HepG2 (cell line): ENCODE measurements around the gene WSCD2. TPM values are rescaled to one million over a fixed set of nuclear protein-coding genes. Genes with fewer than 3 reads are reported as not detected.

Source experiments
- ATAC-seq: fragments of 200-7000 bp; cut with Tn5 transposase; 3 replicates; pipeline ENCODE4 v1.9.1; 2020; ENCODE audit warnings: mild to moderate bottlenecking, moderate library complexity
- BruUV-seq: library from RNA; stranded (reverse); fragments of 400-500 nt; replicated peaks from 2 replicates; lab custom pipeline; 2021; lab: Mats Ljungman, UMichigan
- CTCF ChIA-PET: fragments of 300-600 bp; formaldehyde crosslinking; extraction: SDS; loops from one replicate; lab custom pipeline; 2021; ENCODE audit warnings: low total read pairs, inconsistent platforms, low intra/inter-chr PET ratio; lab: Yijun Ruan, JAX
- POLR2A ChIA-PET: fragments of 350-600 bp; sonication (Branson Sonifier 250); formaldehyde crosslinking; loops from one replicate; lab custom pipeline; 2020; ENCODE audit warnings: antibody characterized with exemption, inconsistent platforms; lab: Yijun Ruan, JAX
- DNase-seq: peaks from one replicate; pipeline ENCODE4 v3.0.0-alpha.2; 2015; ENCODE audit warnings: low spot score
- FAIRE-seq: peaks from 3 replicates; lab custom pipeline; 2011; peaks lifted over from hg19 to GRCh38; lab: Jason Lieb, UNC
- H2AFZ ChIP-seq: one replicate; pipeline ENCODE4 v1.6.1; 2011; ENCODE audit warnings: low read length, inconsistent platforms
- H3K27ac ChIP-seq: fragments of 300-600 bp; 3 replicates; pipeline ENCODE4 v1.8.0; 2011; ENCODE audit warnings: mixed run types, mild to moderate bottlenecking, mixed read lengths, low read length, inconsistent platforms; ENCODE audit not compliant: insufficient read depth; ENCODE audit errors: extremely low read length
- H3K27me3 ChIP-seq, 2 experiments: fragments of 200-600 bp in 1 of 2; 2 replicates in 1 of 2; 3 replicates in 1 of 2; pipeline versions ENCODE4 v1.6.0 to v1.8.0; 2011; ENCODE audit warnings: low read length in 2 of 2, mild to moderate bottlenecking in 2 of 2, moderate library complexity in 2 of 2, inconsistent platforms in 1 of 2; ENCODE audit not compliant: insufficient read depth in 2 of 2, control insufficient read depth in 1 of 2
- H3K36me3 ChIP-seq, 2 experiments: fragments of 200-600 bp in 1 of 2; replicated peaks in 1 of 2; 2 replicates in 1 of 2; 3 replicates in 1 of 2; pipeline versions ENCODE4 v1.5.1 to v1.8.0; 2011; ENCODE audit warnings: low read length in 2 of 2, inconsistent platforms in 1 of 2; ENCODE audit not compliant: insufficient read depth in 2 of 2, control insufficient read depth in 1 of 2
- H3K4me1 ChIP-seq: 2 replicates; pipeline ENCODE4 v1.5.1; 2012; ENCODE audit warnings: low read length, inconsistent platforms; ENCODE audit not compliant: insufficient read depth
- H3K4me2 ChIP-seq: 2 replicates; pipeline ENCODE4 v1.6.0; 2011; ENCODE audit warnings: low read depth, low read length, inconsistent platforms
- H3K4me3 ChIP-seq, 3 experiments: fragments of 200-600 bp in 1 of 3; sonication (generic), shearing (Covaris generic) in 1 of 3; replicated peaks in 1 of 3; 2 replicates each; pipeline ENCODE4 v1.5.1; 2011 to 2016; ENCODE audit warnings: low read length in 3 of 3, inconsistent platforms in 2 of 3, low read depth in 2 of 3, mild to moderate bottlenecking in 2 of 3, control low read depth in 1 of 3, mixed read lengths in 1 of 3; ENCODE audit not compliant: insufficient read depth in 1 of 3
- H3K79me2 ChIP-seq: one replicate; pipeline ENCODE4 v1.6.1; 2011; ENCODE audit warnings: low read length, inconsistent platforms; ENCODE audit not compliant: insufficient read depth
- H3K9ac ChIP-seq: 2 replicates; pipeline ENCODE4 v1.6.0; 2011; ENCODE audit warnings: mild to moderate bottlenecking, low read depth, low read length, inconsistent platforms; ENCODE audit not compliant: insufficient read depth
- H3K9me3 ChIP-seq: 2 replicates; pipeline ENCODE4 v1.5.1; 2012; ENCODE audit warnings: mild to moderate bottlenecking, low read length
- H4K20me1 ChIP-seq: 2 replicates; pipeline ENCODE4 v1.6.0; 2011; ENCODE audit warnings: inconsistent platforms, mild to moderate bottlenecking, low read length, moderate library complexity; ENCODE audit not compliant: insufficient read depth
- ARID5B ChIP-seq: IDR thresholded peaks from 2 replicates; pipeline ENCODE4 v1.4.0; 2020; ENCODE audit warnings: mild to moderate bottlenecking, missing genetic modification reagents
- FOXP4 ChIP-seq: sonication (generic); formaldehyde crosslinking; IDR thresholded peaks from 2 replicates; pipeline ENCODE4 v1.4.0; 2020; ENCODE audit warnings: missing genetic modification reagents
- GMEB2 ChIP-seq: IDR thresholded peaks from 2 replicates; pipeline ENCODE4 v1.6.1; 2016; ENCODE audit warnings: missing biosample characterization, missing genetic modification reagents, low read depth
- HIVEP1 ChIP-seq: sonication (generic); formaldehyde crosslinking; IDR thresholded peaks from 2 replicates; pipeline ENCODE4 v1.4.0; 2020; ENCODE audit warnings: mild to moderate bottlenecking, missing genetic modification reagents
- IKZF5 ChIP-seq: IDR thresholded peaks from 2 replicates; pipeline ENCODE4 v1.6.1; 2018; ENCODE audit warnings: missing genetic modification reagents, mild to moderate bottlenecking, missing compliant biosample characterization
- MAFF ChIP-seq: IDR thresholded peaks from 2 replicates; pipeline ENCODE4 v1.6.1; 2011; ENCODE audit warnings: low read depth, low read length, improper control_type of control experiment
- PAF1 ChIP-seq: IDR thresholded peaks from 2 replicates; pipeline ENCODE4 v1.6.1; 2016; ENCODE audit warnings: missing genetic modification reagents, missing compliant biosample characterization
- TMF1 ChIP-seq: sonication (generic); formaldehyde crosslinking; IDR thresholded peaks from 2 replicates; pipeline ENCODE4 v1.8.1; 2022; ENCODE audit warnings: low read depth, missing genetic modification reagents
- ZBTB49 ChIP-seq: sonication (generic); formaldehyde crosslinking; IDR thresholded peaks from 2 replicates; pipeline ENCODE4 v1.4.0; 2020; ENCODE audit warnings: missing genetic modification reagents, borderline replicate concordance
- ZNF280D ChIP-seq: sonication (generic); formaldehyde crosslinking; IDR thresholded peaks from 2 replicates; pipeline ENCODE4 v1.5.1; 2020; ENCODE audit warnings: mild to moderate bottlenecking, missing genetic modification reagents
- whole genome bisulfite sequencing: methylation state at CpG from one replicate; pipeline ENCODE4 v1.1.6; 2017; ENCODE audit warnings: low lambda C conversion rate; 5-methylcytosine and 5-hydroxymethylcytosine counted together
- in situ Hi-C: cut with HindIII; loops from 2 replicates; pipeline ENCODE4 v1.10.0; 2017; ENCODE audit warnings: low pct_unique_long_range_greater_than_20kb; ENCODE audit not compliant: extremely low pct_ligation_motif_present
- intact Hi-C: fragments of 100-400 bp; cut with micrococcal nuclease; formaldehyde crosslinking; loops from one replicate; pipeline ENCODE4 v1.10.0; 2022; ENCODE audit not compliant: unreplicated experiment
- polyA plus RNA-seq, 8 experiments: library from polyadenylated mRNA; depleted of rRNA in 3 of 8; stranded (reverse) in 7 of 8; unstranded in 1 of 8; fragments of >200 nt; fragmentation: Illumina TruSeq in 4 of 8; extraction: Trizol in 4 of 8; gene quantifications; 2 replicates each; pipeline versions ENCODE4 v1.2.1 to v1.2.3, GENCODE V29; 2011 to 2016; ENCODE audit warnings: low read depth in 4 of 8, missing spikeins in 1 of 8, mixed read lengths in 1 of 8; ENCODE audit not compliant: insufficient read depth in 1 of 8
- total RNA-seq, 5 experiments: library from RNA; depleted of rRNA; stranded (reverse); fragments of >200 nt; fragmentation: Illumina TruSeq; extraction: Trizol; gene quantifications; 2 replicates each; pipeline ENCODE4 v1.2.3, GENCODE V29; 2016; ENCODE audit warnings: low read depth in 1 of 5

WSCD2 gene
- total and polyA plus RNA-seq, 2 of the 13 experiments (the other 11 are each of a cell fraction or from before 2014, with no cell fraction given): not detected

GRCh38 chr12:108247130-108247529 is 118.0 kb downstream of the WSCD2 start:
- ChIA-PET CTCF (no interaction called here), POLR2A (no interaction called here)
- Histone ChIP-seq H3K4me2 (no peak overlapping the region), H3K79me2 (no peaks in the 10 kb centered on the region), H3K4me1 (no peaks in the 10 kb centered on the region), H3K27ac (no peak overlapping the region), H4K20me1 (no peaks in the 10 kb centered on the region), H3K9me3 (no peaks in the 10 kb centered on the region), H2AFZ (no peak overlapping the region), H3K36me3 (no peaks in the 10 kb centered on the region), H3K27me3 (peaks cover 0 to 4% of the 10 kb centered on the region in 2 experiments; a peak in 3 of 5 replicates), H3K4me3 (no peak overlapping the region), H3K9ac (no peak overlapping the region)
- BruUV-seq: no TSS peak
- FAIRE-seq (no peak), ATAC-seq (no peak), DNase-seq (no peak)
- intact Hi-C loops: no loop called here
- 0% methylated on average over 2 of the region's 2 CpGs for WGBS
- in situ Hi-C loops: no loop called here
- TF ChIP-seq ARID5B (no peak), FOXP4 (CRISPR knock-in tag) (no peak), GMEB2 (CRISPR knock-in tag) (no peak), TMF1 (CRISPR knock-in tag) (no peak), IKZF5 (no peak), ZNF280D (CRISPR knock-in tag) (no peak), ZBTB49 (CRISPR knock-in tag) (no peak), PAF1 (CRISPR knock-in tag) (no peak), HIVEP1 (CRISPR knock-in tag) (no peak), MAFF (no peak)
